IPS-11a (cell line): Measurements from ENCODE around the gene PIH1D1.

Source experiments
- H3K4me3 ChIP-seq: one replicate; pipeline ENCODE4 v1.5.1; 2013; ENCODE audit warnings: low read depth, low read length, control low read depth

Gene PIH1D1

DNA sequence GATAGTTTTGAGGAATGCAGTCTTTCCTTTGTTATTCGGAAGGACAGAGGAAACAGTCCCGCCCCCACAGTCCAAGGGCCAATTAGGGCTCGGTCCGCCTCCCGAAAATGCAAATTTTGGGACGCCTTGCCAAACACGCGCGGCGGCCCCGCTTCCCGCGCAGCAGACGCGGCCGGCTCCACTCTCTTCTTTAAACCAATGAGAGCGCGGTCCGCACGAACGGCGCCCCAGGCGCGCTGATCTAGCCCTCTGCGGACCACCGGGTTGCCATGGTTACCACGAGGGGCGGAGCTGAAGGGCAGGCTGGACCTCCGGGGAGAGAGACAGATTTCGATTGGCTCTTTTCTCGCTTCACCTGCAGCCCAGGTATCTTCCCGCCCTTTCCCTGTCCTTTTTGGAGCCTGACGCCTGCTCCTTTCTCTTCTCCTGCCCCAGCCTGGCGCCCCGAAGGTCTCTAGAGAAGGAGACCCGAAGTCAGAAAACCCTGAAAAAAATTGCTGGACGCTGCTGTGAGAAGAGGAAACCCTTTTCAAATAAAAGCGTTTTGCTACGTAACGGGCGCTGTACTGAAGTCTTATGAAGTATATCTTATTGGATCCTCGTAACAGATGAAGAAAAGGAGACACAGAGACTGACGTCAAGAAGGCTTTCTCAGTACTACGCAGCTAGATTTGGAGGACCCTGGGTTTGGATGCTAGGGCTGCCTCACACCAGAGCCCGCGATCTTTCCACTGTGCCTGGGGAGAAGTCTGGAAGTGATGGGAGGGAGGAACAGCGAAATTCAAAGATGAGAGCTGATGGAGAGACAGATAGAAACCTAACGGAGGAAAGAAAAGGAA lies 30.4 kb downstream of the PIH1D1 start:
- H3K4me3 ChIP-seq = no peak overlapping the region

DNA sequence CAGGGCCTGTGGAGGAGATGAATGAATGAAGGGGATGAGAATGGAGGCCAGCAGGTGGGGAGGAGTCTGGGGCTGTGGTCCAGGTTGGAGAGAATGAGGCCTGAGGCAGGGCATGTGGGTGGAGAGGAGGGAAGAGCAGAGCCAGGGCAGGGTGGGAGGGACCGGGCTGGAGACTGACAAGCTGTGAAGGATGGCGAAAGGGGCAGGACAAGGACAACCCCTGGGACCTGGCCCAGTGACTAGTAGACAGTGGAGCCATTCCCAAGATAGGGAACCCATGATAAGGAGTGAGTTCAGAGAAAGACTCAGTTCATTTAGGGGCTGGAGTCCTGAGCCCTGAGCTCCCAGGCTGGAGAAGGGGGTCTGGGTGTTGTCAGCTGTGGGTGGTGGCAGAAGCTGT lies 31.4 kb downstream of the PIH1D1 start:
- H3K4me3 ChIP-seq = no peak overlapping the region

DNA sequence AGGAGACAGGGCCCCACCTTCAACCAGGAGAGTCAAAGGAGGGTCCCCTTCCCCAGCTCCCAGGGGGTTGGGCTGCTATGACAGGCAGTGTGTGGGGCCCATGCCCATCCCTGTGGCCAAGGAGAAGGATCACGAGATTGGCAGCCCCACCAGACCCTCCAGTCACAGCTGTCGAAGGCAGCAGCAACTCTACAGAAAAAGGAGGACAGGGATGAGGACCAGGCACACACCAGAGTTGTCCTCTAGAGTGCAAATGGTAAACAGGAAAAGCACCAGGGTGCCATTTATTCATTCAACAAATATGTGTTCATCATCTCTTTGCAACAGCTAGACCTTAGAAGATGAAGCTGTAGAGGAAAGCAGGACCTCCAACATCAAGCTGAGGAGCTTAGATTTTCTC lies 32.4 kb downstream of the PIH1D1 start:
- no peak overlapping the region for H3K4me3 ChIP-seq

DNA sequence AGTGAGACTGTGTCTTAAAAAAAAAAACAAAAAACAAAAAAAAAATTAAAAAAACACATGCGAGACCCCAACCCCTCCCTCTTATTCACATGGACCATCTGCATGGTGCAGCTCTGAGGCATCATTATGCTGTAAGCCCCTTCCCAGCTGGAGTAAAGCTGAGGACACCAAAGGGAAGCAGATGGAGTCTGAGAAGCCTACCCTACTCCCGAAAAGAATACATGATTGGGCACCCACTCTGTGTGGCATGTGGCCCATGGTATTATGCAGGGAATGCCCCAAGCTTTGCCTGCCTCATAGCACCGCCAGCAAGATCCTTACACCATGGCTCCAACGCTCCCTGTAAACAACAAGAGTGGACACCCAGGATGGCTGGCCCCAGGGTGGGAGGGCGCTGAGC lies 33.1 kb downstream of the PIH1D1 start:
- H3K4me3 ChIP-seq = no peak overlapping the region

DNA sequence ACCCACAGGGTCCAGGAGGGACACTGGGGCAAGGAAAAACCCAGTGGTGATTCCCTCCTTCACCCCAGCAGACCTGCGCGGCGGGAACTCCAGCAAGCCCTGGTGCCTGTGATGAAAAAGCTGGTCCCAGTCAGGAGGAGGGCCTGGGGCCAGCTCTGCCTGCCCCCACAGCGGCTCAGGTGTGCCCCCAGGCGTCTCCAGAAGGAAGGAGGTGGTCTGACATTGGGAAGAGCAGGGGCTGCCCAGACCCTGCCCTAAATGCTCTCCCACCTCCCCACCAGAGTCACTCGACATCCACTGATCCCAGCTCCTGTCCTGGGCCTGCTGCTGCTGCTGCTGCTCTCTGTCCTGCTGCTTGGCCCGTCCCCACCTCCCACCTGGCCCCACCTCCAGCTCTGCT lies 34.5 kb downstream of the PIH1D1 start:
- H3K4me3 ChIP-seq = no peak overlapping the region

DNA sequence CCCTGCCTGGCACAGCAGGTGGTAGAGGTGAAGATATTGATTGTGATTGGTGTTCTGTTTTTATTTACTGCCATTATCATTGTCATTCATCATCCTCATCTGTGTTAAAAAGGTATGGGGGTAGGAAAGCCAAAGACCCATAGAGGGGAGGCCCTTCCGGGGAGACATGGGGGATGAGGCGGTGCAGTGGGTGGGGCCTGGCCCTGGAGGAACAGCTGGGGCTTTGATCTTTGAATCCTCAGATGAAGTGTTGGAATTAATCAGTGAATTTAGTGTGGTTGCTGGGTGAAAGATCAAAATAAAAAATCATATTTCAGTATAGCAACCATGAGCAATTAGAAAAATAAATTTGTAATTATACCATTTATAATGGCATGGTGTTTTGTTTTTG lies 35.8 kb downstream of the PIH1D1 start:
- H3K4me3 ChIP-seq = no peak overlapping the region

DNA sequence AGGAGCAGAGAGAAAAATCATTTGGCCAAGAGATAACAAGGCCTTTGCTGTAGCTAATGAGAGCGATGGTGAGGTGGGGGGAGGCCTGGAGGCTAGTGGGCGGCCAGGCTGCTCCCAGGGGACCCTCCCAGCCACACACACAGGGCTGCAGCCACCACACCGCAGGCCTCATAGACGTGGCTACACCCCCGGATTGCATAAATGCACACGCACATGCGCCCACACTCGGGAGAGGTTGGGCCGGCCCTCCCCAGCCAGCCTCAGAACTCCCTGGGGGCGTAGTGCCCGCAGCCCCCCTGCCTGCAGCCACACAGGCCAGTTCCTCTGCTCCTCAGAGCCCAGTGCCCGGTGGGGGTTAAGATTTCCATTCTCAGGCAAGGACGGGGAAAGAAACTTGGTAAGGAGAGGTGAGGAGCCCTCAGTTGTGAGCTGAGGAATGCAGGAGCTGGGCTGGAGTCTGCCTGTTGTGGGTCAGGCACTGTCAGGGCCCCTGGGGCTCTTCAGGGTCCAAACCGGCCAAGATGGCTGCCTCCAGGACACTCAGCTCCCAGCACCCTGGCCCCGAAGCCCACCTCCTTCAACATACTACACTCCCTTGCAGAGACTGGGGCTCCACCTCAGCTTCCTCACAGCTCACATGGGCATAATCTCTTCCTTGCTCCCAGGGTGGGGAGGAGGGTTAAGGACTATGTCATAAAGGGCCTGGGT lies 36.4 kb downstream of the PIH1D1 start:
- H3K4me3 ChIP-seq = no peak overlapping the region

DNA sequence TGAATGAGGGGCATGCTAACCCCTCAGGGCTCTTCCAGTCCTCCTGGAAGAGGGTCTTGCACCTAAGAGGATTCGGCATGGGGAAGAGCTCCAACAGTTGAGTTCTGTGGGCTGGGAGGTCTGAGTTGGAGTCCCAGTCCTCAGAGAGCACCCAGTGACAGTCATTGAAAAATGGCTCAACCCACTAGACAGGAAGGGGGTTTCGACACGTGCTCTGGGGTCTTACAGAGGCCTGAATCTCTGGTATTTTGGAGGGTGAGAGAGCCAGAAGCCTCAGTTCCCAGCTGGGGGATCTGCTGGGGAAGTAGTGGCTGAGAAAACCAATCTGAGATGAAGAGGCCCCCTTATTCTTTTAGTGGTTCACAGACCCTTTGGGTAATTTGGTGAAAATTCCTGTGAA lies 37.4 kb downstream of the PIH1D1 start:
- no peak overlapping the region for H3K4me3 ChIP-seq

DNA sequence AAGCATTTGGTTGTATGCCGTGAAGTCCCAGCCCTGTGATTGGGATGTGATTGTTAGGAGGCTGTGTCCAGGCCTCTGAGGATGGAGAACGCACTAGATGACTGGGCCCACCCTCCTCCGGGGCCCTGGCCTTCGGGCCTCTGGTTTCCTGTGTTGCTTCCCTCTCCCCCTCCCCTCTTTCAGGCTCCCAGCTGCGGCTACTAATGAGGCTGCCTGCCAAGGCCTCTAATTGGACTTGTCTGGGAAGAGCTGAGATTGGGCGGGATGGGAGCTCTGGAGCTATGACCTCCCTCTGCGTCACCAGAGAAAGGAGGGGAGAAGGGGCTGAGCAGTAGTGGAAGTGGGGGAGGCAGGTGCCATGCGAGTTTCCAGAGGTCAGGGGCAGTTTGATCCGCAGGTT lies 38.3 kb downstream of the PIH1D1 start:
- H3K4me3 ChIP-seq = no peak overlapping the region

DNA sequence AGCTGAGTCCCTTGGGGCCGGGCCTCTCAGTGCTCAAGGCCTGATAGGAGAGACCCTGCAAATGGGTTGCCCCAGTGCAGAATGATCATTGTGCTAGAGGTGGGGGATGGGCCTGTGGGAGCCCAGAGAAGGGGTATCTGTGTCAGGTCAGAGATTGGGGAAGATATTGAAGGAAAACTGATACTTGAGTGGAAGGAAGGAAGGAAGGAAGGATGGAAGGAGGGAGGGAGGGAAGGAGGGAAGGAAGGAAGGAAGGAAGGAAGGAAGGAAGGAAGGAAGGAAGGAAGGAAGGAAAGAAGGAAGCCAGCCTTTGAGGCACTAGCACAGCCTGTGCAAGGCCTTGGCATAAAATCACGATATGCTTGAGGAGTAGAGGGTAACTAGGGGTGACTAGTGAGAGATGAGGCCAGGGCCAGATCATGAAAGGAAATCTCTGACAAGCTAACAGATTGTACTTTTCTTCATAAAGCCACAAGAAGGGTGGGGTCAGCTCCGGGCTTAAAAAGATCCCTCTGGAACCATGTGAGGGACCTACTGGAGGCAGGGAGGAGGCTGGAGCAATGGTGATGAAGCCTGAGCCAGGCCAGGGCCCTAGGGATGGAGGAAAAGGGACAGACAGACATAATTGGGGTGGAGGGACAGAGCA lies 39.8 kb downstream of the PIH1D1 start:
- H3K4me3 ChIP-seq = no peak overlapping the region

DNA sequence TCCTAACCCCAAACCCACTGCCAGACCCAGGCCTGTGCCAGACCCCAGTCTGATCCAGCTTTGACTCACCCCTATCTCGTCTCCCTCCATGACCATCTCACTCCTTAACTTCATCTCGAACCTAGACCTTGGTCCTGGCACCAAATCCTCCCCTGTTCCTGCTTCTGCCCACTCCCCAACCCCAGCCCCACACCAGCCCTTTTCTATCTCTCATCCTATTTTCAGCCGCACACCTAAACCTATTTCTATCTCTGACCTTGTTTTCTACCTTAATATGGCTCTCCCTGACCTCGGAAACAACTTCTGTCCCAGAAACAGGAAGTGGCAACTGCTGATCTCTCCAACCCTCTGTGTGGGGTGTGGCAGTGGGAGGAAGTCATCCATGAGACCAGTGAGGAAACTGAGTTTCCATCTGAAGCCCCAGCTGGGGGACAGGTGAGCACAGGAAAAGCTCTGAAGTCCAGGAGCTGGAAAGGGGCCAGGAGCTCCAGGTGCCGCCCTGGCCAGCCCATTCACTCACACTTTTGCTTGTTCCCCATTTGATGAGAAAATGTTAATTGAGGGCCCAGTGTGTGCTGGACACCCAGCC lies 42.1 kb downstream of the PIH1D1 start:
- H3K4me3 ChIP-seq = no peak overlapping the region

DNA sequence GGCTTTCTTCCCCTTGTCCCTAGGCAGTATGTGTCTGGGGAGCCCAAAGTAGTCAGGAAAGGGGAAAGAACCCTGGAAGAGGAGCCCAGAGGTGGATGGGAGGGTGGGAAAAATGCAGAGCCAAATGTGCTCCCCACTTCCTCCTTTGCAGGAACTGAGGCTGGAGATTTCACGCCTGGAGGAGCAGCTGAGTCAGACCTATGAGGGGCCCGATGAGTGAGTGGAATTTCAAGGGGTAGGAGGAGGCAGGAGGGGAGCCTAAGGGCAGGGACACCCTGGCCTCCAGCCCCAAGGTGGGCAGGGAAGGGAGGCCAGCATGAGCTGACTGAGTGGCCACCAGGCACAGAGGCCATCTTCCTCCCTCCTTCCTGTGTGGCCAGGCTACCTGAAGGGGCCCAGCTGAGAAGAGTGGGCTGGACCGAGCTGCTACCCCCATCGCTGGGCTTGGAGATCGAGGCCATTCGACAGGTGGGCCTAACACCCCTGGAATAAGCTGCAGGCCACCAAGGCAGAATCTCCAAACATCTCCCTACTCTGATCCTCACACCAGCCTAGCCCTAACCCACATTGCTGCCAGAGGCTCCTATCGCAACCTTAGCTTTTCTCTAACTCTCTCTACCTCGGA lies 42.7 kb downstream of the PIH1D1 start:
- no peak overlapping the region for H3K4me3 ChIP-seq

DNA sequence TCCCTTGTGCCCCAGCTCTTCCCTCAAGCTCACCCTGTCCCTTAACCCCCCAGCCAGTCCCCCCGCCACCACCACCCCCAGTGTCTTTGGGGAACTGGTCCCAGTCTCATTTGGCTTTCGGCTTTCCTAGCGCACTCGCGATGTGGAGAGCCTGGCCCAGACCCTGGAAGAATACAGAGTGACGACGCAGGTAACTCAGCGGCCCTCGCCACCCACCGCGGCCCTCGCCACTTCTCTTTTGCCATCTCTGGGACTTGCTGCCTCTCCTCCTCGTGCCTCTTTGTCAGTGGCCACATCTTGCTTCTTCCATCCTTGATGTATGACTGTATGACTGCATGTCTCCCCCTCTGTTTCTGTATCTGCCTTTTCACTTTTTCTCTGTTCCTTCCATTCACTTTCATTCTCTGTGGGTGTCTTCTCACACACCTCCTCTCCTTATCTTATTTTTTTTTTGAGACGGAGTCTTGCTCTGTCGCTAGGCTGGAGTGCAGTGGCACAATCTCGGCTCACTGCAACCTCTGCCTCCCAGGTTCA lies 44.1 kb downstream of the PIH1D1 start:
- no peak overlapping the region for H3K4me3 ChIP-seq

DNA sequence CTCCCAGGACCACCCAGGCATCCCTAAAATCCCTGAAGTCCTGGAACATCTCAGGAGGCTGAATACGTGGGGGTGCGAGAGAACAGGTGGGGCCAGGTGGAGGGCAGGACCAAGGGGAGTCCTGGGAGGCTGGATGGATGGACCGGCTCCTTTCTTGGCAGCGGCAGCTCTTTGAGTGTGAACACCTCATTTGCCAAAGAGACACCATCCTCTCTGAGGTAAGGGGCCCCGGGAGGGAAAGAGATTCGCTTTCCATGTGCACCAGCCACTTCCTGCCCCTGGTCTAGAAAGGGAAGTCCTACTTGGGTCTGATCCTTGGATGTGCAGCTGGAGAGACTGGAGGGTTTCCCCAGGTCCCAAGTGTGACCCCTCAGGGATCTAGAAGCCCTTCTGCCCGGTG lies 44.5 kb downstream of the PIH1D1 start:
- H3K4me3 ChIP-seq = no peak overlapping the region

DNA sequence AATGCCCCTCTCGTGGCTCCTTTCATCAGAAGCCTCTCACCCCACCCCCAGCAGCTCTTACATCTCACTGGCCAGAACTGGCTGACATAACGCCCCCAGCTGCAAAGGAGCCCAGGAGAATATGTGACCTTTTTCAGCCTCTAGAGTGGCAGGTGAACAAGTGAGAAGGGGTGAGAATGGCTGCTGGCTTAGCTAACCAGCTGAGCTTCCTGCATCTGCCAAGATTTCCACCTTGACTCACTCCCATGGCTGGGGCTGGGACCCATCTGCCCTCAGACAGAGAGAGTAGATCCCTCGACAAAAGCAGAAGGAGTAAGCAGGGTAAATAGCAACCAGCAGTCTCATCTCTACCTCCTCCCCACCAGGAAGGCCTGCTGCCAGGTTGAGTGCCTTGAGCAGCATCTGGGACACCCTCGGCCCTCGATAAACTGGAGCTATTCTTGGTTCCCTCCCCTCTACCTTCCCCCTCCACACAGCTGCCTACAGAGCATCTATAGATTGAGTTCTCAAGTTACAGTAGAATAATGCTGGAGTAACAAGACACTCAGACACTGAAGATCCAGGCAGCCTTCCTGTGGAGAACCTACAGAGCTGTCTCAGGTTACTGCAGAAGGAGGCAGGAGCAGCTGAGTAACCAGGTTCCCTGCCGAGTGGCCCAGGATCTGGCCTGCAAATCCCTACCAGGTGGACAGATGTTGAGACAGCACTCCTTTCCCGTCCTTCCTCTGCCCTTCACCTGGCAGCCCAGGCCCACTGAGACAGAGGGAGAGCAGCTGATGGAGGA lies 48.0 kb downstream of the PIH1D1 start:
- H3K4me3 ChIP-seq = no peak overlapping the region

DNA sequence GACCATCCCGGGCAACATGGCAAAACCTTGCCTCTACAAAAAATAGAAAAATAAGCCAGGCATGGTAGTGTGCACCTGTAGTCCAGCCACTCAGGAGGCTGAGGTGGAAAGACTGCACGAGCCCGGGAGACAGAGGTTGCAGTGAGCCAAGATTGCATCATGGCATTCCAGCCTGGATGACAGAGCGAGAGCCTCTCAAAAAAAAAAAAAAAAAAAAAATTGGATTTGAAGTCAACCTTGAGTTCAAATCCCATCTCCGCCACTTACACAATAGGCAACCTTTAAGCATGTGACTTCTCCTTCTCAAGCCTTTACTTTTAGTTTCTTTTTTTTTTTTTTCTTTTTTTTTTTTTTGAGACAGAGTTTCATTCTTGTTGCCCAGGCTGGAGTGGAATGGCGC lies 51.6 kb downstream of the PIH1D1 start:
- H3K4me3 ChIP-seq = no peak overlapping the region

DNA sequence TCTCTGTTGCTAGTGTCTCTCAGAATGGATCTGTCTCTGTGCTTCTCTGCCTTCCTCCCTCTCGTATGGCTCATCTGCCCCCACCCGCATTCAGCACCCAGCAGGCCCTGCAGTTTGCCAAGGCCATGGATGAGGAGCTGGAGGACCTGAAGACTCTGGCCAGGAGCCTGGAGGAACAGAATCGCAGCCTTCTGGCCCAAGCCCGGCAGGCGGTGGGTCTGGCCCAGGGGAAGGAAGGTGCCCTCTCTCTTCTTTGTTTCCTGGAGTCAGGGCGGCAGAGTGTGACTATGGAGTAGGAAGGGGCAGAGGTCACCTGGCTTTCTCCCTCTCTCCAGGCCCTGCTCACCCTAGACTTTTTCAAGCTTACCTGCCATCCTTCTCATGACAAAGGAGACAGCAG lies 52.7 kb downstream of the PIH1D1 start:
- H3K4me3 ChIP-seq = no peak overlapping the region

DNA sequence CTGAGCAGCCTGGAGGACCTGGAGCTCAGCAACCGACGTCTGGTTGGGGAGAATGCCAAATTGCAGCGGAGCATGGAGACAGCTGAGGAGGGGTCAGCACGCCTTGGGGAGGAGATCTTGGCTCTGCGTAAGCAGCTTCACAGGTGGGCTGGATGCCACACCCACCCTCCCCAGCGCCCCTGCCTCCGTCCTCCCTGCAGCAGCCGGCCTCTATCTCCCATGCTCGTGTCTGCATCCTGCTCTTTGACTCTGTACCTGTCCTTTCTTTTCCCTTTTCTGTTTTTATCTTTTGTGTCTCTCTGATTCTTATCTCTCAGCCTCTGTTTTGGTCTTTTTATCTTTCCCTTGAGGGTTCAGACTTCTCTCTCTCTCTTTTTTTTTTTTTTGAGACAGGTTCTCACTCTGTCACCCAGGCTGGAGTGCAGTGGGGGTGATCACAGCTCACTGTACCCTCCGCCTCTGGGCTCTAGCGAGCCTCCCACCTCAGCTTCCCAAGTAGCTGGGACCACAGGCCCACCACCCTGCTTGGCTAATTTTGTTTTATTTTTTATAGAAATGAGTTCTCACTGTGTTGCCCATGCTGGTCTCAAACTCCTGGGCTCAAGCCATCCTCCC lies 53.5 kb downstream of the PIH1D1 start:
- H3K4me3 ChIP-seq = no peak overlapping the region

DNA sequence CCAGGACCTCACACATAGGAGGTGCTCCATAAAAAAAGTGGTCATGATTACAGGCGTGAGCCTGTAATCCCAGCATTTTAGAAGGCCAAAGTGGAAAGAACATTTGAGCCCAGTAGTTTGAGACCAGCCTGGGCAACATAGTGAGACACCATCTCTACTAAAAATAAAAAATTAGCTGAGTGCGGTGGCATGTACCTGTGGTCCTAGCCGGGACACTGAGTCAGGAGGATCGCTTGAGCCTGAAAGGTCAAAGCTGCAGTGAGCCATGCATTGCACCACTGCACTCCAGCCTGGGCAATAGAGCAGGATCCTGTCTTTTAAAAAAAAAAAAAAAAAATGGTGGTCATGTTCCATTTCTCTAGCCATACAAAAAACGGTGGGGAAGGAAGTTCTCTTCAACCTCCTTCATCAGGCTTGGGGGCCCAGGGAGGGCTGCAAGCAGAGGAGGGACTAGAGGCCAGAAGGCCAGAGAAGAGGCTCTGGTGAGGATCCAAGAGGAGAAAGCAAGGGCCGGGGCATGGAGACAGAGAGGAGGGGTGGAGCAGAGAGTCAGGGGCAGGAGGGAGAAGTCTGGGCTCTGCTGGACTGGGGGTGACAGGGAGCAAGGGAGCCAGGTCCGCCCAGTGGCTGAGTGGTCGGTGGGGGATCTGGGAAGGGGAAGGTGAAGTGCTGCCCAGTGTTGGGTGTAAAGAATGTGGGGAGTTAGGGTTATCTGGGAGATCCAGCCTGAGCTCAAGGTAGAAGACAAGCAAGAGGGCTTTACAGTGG lies 54.7 kb downstream of the PIH1D1 start:
- no peak overlapping the region for H3K4me3 ChIP-seq
